ENCODE measurements around the gene POMT1. TPM values are rescaled to one million over a fixed set of nuclear protein-coding genes. Genes with fewer than 3 reads are reported as not detected.

Gene POMT1
- total RNA-seq, 2 experiments from 2014 or later = 4.7 to 27.1 TPM

GRCh38 chr9:131537946-131538345 is 35.2 kb downstream of the POMT1 start:
- ChIA-PET CTCF (ENCODE audit: unreplicated experiment) (interaction anchor here (0.6 kb wide), 1 partner anchor 92 kb away, joined by 3 read pairs; no protein-coding TSS in a partner anchor), POLR2A (no interaction called here)
- BruUV-seq (replicated peaks) = no TSS peak
- H3K27ac ChIP-seq (ENCODE audit: low read depth, low read length, poor library complexity, severe bottlenecking) = no peak overlapping the region
- no peaks in the 10 kb centered on the region for H3K79me2 ChIP-seq (ENCODE audit: insufficient read depth, low read depth, low read length)
- TF ChIP-seq CTCF (conservative IDR thresholded peaks at IDR 0.05; ENCODE audit: low read length) (no peak), EZH2phosphoT487 (IDR thresholded peaks at IDR 0.05; ENCODE audit: borderline replicate concordance, low read depth, low read length) (no peak)
- no peak for DNase-seq (ENCODE audit: low spot score)
- 0 out of 2 replicates have a peak, but pooled peaks cover 1% of the 10 kb centered on the region for H3K9me3 ChIP-seq (ENCODE audit: low read length)
- no peak overlapping the region for H2AFZ ChIP-seq (ENCODE audit: low read length)
- H3K4me1 ChIP-seq (ENCODE audit: insufficient read depth, low read length, poor library complexity, severe bottlenecking) = no peaks in the 10 kb centered on the region
- no peaks in the 10 kb centered on the region for H3K36me3 ChIP-seq (ENCODE audit: insufficient read depth, low read length)
- no peaks in the 10 kb centered on the region for H3K9me2 ChIP-seq (ENCODE audit: insufficient read depth, low read length)
- H3K4me2 ChIP-seq (ENCODE audit: low read length) = no peak overlapping the region
- H4K20me1 ChIP-seq (ENCODE audit: insufficient read depth, low read length) = no peaks in the 10 kb centered on the region
- intact Hi-C loops (cut with micrococcal nuclease; ENCODE audit: unreplicated experiment) = no loop called here
- H3K4me3 ChIP-seq (ENCODE audit: low read depth, low read length, poor library complexity, severe bottlenecking) = no peak overlapping the region

- Histone ChIP-seq H3K4me3 (ENCODE audit: low read depth, low read length, poor library complexity, severe bottlenecking) (no peak overlapping the region), H3K9me3 (ENCODE audit: low read length) (peaks cover 9% of the 10 kb centered on the region; the same call in 1 of the 2 replicates), H3K4me2 (ENCODE audit: low read length) (no peak overlapping the region), H3K4me1 (ENCODE audit: insufficient read depth, low read length, poor library complexity, severe bottlenecking) (no peaks in the 10 kb centered on the region), H2AFZ (ENCODE audit: low read length) (no peak overlapping the region), H3K79me2 (ENCODE audit: insufficient read depth, low read depth, low read length) (no peaks in the 10 kb centered on the region), H3K9me2 (ENCODE audit: insufficient read depth, low read length) (no peaks in the 10 kb centered on the region), H4K20me1 (ENCODE audit: insufficient read depth, low read length) (no peaks in the 10 kb centered on the region), H3K36me3 (ENCODE audit: insufficient read depth, low read length) (no peaks in the 10 kb centered on the region), H3K27ac (ENCODE audit: low read depth, low read length, poor library complexity, severe bottlenecking) (no peak overlapping the region)
- no peak for DNase-seq (ENCODE audit: low spot score)
- BruUV-seq (replicated peaks) = no TSS peak
- CTCF ChIA-PET (ENCODE audit: unreplicated experiment) = interaction anchor here (0.6 kb wide), 1 partner anchor 283 kb away, joined by 5 read pairs; no protein-coding TSS in a partner anchor
- TF ChIP-seq CTCF (conservative IDR thresholded peaks at IDR 0.05; ENCODE audit: low read length) = no peak
- no peak for TF ChIP-seq EZH2phosphoT487 (IDR thresholded peaks at IDR 0.05; ENCODE audit: borderline replicate concordance, low read depth, low read length)
- POLR2A ChIA-PET = interaction anchor here (0.6 kb wide), 1 partner anchor 214 kb away, joined by 3 read pairs; no protein-coding TSS in a partner anchor
- intact Hi-C loops (cut with micrococcal nuclease; ENCODE audit: unreplicated experiment) = no loop called here
Measured at GRCh38 chr9:131539223-131539923, 36.7 kb downstream of the POMT1 start.

GRCh38 chr9:131543141-131543540 is 40.4 kb downstream of the POMT1 start:
- H2AFZ ChIP-seq (ENCODE audit: low read length) = no peak overlapping the region
- BruUV-seq (replicated peaks) = no TSS peak
- CTCF ChIA-PET (ENCODE audit: unreplicated experiment) = no interaction called here
- no peak overlapping the region for H3K4me3 ChIP-seq (ENCODE audit: low read depth, low read length, poor library complexity, severe bottlenecking)
- no peaks in the 10 kb centered on the region for H3K79me2 ChIP-seq (ENCODE audit: insufficient read depth, low read depth, low read length)
- POLR2A ChIA-PET = no interaction called here
- H3K9me3 ChIP-seq (ENCODE audit: low read length) = peaks cover 9% of the 10 kb centered on the region; the same call in 1 of the 2 replicates
- no peaks in the 10 kb centered on the region for H3K4me1 ChIP-seq (ENCODE audit: insufficient read depth, low read length, poor library complexity, severe bottlenecking)
- H3K4me2 ChIP-seq (ENCODE audit: low read length) = no peak overlapping the region
- no peak overlapping the region for H3K27ac ChIP-seq (ENCODE audit: low read depth, low read length, poor library complexity, severe bottlenecking)
- no peaks in the 10 kb centered on the region for H3K9me2 ChIP-seq (ENCODE audit: insufficient read depth, low read length)
- intact Hi-C loops (cut with micrococcal nuclease; ENCODE audit: unreplicated experiment) = no loop called here
- H3K36me3 ChIP-seq (ENCODE audit: insufficient read depth, low read length) = no peaks in the 10 kb centered on the region
- TF ChIP-seq CTCF (conservative IDR thresholded peaks at IDR 0.05; ENCODE audit: low read length) = no peak
- TF ChIP-seq EZH2phosphoT487 (IDR thresholded peaks at IDR 0.05; ENCODE audit: borderline replicate concordance, low read depth, low read length) = no peak
- no peak for DNase-seq (ENCODE audit: low spot score)
- H4K20me1 ChIP-seq (ENCODE audit: insufficient read depth, low read length) = no peaks in the 10 kb centered on the region
